GM18505 (cell line): ENCODE data around the gene DCST1.

Experiments used
- ATAC-seq: cut with Tn5 transposase; IDR thresholded peaks from one replicate; pipeline ENCODE4 v1.9.1; 2021; ENCODE audit not compliant: unreplicated experiment
- POLR2A ChIP-seq: IDR thresholded peaks from 4 replicates; pipeline ENCODE4 v1.6.1; 2011; ENCODE audit warnings: borderline replicate concordance; ENCODE audit not compliant: insufficient read depth, insufficient read length; ENCODE audit errors: extremely low read depth

DCST1 gene

GRCh38 chr1:154996966-154997701, 36.5 kb upstream of the DCST1 start:
- no peak for TF ChIP-seq POLR2A
- ATAC-seq = no peak

GRCh38 chr1:154998201-154998780, 35.3 kb upstream of the DCST1 start:
- ATAC-seq = no peak
- no peak for TF ChIP-seq POLR2A

GRCh38 chr1:154998818-154999570, 34.6 kb upstream of the DCST1 start:
- peak; percentile 76 for TF ChIP-seq POLR2A
- no peak for ATAC-seq

- peak; percentile 10 for TF ChIP-seq POLR2A
- ATAC-seq = no peak
Observed at GRCh38 chr1:154999571-155000410, 33.8 kb upstream of the DCST1 start.

GRCh38 chr1:155000411-155000725, 33.3 kb upstream of the DCST1 start:
- no peak for TF ChIP-seq POLR2A
- ATAC-seq = no peak

- peak; percentile 38 for ATAC-seq
Observed at GRCh38 chr1:155000726-155001424, 32.7 kb upstream of the DCST1 start.

GRCh38 chr1:155001425-155001674, 32.3 kb upstream of the DCST1 start:
- ATAC-seq = no peak
- TF ChIP-seq POLR2A = no peak

More at GRCh38 chr1:155000726-155001424, 32.7 kb upstream of the DCST1 start:
- TF ChIP-seq POLR2A = peak; percentile 63

GRCh38 chr1:155001675-155002463, 31.8 kb upstream of the DCST1 start:
- TF ChIP-seq POLR2A = no peak
- ATAC-seq = peak; percentile 50

GRCh38 chr1:155002464-155003226, 31.0 kb upstream of the DCST1 start, which contains the start of gene ZBTB7B:
ZBTB7B (plus strand) TSS chr1:155002802; CDS start chr1:155014661, 11,859 bp downstream.
- TF ChIP-seq POLR2A = no peak
- no peak for ATAC-seq

GRCh38 chr1:155003227-155003765, 30.3 kb upstream of the DCST1 start:
- TF ChIP-seq POLR2A = peak; percentile 37
- ATAC-seq = no peak

GRCh38 chr1:155003766-155004351, 29.8 kb upstream of the DCST1 start:
- no peak for ATAC-seq
- TF ChIP-seq POLR2A = no peak

- ATAC-seq = no peak
- no peak for TF ChIP-seq POLR2A
Observed at GRCh38 chr1:155004352-155005075, 29.1 kb upstream of the DCST1 start.
